NCI-H1105 (cell line): ENCODE results near the gene NKX3-2.
A peak's percentile ranks its signal among the peaks of the same experiment; 100 is the strongest.
"Not testable (repeated sequence)": the region's sequence is repeated elsewhere in the genome, so short reads cannot be mapped to it uniquely, and the experiment has no call there.

Experiments used
- DNase-seq: peaks from one replicate; lab custom pipeline; 2025; lab: John Stamatoyannopoulos, UW

NKX3-2 gene

DNA sequence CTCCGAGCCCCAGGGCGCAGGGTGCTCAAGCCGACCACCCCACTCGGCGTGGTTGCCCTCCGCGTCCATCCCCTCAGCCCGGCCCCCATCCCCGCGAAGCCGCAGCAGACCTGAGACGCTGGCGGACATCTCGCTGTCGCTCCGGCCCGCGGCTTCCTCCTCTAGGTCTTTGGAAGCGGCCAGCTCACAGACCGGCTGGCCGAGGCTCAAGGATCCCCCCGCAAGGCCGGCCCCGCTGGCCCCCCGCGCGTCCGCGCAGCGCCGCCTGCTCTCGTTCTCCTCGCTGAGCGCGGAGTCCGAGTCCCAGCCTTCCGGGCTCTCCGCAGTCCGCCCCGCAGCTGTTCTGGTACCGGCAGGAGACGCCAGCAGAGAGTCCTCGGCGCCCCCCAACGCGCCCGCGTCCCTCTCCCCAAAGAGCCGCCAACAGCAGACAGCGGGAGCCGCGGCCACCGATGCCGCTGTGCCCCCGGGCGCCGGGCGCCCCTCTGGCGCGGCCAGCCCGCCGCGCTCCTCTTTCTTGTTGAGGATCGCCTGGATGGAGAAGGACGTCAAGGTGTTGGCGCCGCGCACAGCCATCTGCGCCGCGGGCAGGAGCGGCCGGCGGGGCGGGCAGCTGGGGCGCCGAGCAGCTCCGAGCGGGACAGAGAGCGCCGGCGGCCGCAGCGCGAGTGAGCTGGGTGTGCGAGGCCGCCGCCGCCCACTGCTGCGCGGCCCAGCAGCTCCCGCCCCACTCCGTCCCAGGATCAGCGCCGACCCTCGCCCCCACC is at the start of gene NKX3-2:
NKX3-2 (minus strand) TSS at position 670 of the 767 bp plus-strand sequence; CDS start at position 576, 94 bp downstream.
- DNase-seq, result no peak

DNA sequence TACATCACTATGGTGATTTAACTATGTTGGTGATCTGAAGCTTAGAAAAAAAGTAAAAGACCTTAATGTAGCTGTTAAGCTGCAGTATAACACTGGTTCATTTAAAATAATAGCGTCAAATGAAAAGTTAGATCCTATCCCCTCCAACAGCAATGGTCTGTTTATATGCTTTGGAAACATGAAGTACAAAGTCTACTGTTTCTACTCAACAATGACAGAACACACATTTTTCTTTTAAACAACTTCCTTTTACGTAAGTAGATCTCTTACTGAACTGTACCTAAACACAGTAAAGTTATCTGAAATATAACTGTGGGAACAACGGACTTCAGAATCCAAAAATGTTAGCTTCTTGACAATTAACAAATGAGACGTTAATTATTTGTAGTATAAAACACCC is 47.9 kb upstream of the NKX3-2 start:
- DNase-seq, result no peak

DNA sequence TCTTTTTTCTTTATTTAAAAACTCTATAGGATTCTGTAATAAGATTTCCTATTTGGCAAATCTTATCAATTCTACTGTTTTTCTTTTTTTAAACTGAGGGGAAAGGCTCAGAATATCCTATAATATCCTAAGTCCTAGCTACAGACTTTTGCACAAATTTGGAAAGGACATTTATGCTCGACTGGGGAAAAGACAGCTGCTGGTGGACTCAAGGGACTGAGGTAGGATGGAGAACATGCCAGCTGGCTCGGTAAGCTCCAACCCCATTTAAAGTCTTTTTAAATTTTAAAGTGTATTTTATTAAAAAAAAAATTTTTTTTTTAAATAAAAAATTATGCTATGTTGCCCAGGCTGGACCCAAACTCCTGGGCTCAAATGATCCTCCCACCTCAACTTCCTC is 46.5 kb upstream of the NKX3-2 start:
- DNase-seq, result no peak

DNA sequence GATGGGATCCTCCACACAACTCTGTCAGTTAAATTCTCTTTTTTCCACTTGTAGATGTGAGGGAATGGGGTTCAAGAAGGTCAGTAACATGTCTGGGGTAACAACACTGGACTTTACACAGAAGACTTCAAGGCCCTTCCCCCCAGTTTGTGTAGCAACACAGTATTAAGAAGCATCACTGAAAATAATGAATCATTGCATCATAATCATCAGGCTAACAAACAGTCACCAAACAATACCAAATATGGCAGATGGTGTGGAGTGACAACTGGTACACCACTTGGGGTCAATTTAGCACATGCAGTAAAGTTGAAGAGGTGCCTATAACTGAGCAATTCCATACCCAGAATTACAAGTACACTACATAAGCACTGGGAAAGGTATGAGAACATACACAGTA is 44.6 kb upstream of the NKX3-2 start:
- no peak for DNase-seq

DNA sequence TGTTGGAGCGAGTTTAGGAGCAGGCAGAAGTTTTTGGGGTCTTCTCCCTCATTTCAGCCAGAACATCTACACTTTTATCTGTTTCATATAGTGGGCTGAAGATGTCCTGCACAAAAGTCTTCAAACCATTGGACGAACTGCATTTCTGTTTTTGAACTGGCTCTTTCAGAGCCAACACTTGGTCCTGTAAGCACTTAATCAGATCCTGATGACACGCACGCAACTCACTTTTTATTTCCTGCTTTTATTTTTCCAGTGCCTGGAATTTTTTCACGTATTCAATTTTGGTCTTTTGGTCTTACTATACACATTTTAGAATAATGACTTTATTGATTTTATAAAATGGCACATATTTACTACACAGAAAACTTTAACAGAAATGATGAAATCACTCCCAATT is 40.2 kb upstream of the NKX3-2 start:
- DNase-seq, result no peak

DNA sequence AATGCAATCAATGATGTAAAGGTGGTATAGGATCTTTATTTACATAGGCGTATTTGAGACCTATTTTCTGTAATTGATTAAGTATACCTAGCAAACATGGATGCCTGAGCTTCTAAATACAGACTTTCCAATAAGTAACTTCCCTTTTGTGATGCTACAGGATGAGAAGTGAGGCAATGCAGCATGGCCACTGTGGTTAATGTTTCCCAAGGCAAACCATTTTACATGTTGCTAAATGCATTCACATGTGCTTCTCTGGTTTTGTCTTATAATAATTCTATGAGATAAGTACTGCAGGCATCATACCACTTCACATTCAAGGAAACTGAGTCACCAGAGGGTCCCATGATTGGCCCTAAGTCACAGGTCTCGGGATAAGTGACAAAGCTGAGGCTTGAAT is 35.7 kb upstream of the NKX3-2 start:
- DNase-seq, result no peak

DNA sequence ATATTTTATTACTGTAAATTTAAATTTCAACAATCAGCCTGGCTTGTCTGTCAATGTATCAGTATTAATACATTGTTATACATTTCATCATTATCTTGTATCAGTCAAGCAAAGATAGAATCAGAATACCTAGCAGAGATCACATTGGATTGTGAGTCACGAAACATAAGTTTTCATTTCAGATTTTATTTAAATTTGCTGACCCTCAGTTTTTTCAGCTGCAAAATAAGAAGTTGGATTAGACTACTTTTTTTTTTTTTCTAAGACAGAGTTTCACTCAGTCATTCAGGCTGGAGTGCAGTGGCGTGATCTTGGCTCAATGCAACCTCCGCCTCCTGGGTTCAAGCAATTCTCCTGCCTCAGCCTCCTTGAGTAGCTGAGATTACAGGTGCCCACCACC is 33.4 kb upstream of the NKX3-2 start:
- no peak for DNase-seq

DNA sequence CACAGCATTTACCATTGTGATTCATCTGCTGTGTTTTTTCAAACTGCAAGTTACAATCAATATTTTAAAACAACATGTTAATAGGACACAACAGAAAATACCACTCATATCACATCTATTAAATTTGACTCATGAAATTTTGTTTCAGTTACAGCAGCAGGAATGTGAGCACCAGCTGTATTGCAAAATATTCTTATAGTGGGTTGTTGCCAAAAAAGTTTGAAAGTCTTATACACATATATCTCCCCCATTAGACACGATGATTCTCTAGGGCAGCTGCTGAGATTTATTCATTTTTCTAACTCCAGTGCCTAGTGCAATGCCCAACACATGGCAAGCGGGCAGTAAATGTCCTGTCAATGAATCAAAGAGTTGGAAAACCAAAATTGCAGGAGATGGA is 26.6 kb upstream of the NKX3-2 start:
- no peak for DNase-seq

DNA sequence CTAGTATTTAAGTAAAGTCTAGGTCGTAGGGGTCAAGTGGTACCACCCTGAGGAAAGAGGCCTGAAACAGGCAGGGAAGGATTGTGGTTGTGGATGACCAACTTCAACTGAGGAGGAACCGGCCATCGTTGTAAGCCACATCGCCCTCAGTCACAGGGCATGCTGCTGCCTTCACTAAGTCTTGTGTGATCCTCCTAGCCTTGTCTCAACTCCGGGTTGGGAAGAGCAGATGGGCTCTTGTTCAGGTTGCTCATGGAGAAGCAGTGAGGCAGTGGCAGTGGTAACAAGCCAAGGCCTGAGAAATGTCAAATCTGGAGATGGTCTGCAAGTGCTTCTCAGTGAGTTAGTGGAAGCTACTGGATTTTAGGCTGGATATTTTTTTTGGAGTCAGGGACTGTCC is 22.8 kb upstream of the NKX3-2 start:
- DNase-seq, result no peak

DNA sequence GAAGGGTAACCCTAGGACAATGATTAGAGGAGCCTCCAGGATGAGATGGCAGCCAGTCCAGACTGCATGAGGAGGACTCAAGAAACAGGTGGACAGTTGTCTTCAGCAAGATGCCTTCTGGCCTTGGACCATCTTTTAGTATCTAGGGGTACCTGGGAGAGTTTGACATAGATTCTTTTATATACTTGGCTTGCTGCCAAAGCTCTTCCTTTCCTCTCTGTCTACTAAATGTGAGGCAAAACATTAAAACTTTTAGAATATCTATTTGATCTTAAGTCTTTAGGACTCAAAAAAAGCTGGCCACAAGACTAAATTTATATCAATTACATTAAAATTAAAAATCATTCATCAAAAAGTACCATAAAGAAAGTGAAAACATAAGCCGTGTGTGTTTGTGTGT is 18.6 kb upstream of the NKX3-2 start:
- no peak for DNase-seq

DNA sequence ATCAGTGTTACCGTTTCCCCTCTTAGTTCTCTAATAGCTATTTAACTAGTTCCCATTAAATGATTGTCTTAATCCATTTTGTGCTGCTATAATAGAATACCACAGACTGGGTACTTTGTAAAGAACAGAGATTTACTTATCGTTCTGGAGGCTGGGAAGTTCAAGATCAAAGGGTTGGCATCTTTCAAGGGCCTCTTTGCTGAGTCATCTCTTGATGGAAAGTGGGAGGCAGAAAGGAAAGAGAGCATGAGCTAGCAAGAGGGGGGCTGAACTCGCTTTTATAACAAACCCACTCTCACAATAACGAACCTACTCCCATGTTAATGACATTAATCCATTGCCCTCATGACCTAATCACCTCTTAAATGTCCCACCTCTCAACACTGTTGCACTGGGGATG is 17.4 kb upstream of the NKX3-2 start:
- DNase-seq, result no peak

DNA sequence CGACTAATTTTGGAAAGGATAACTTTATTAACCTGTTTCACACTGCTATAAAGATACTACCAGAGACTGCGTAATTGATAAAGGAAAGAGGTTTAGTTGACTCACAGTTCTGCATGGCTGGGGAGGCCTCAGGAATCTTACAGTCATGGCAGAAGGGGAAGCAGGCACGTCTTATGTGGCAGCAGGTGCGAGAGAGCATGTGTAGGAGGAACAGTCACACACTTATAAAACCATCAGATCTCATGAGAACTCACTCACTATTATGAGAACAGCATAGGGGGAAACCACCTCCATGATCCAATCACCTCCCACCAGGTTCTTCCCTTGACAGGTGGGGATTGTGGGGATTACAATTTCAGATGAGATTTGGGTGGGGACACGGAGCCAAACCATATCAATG is 15.8 kb upstream of the NKX3-2 start:
- DNase-seq, result not testable (repeated sequence)

DNA sequence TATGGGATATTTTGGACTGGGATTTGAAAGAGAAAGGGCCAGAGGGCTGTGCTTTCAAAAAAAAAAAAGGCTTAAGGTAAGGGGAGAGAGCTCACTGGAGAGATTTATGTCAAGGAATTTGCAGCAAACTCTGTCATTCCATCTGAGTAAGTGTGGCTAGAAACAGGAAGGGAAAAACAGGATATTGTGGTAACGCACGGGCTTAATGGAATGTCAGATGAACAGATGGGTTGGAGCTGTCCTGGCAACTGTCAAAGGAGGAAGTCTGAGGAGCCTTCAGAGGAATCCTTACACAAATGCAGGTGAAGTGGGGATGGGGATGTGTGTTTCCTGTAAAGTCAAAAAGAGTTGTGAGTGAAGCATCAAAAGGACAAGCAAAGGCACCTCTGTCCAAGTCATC is 15.1 kb upstream of the NKX3-2 start:
- DNase-seq, result no peak

DNA sequence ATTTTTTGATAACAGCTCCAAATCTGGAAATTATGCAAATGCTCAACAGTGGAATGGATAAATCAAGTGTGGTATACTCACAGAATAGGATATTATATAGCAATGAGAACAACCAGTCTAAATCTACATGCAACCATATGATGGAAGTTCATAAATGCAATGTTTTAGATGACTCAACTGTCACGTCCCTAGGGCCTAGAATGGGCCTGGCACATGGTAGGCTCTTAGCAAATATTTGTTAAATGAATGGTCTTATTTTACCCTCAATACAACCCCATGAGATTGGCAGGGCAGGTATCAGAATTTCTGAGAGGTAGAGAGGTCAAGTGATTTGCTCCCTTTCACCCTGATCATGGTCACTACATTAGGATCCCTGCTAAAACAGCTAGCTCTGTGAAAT is 14.6 kb upstream of the NKX3-2 start:
- DNase-seq, result no peak

DNA sequence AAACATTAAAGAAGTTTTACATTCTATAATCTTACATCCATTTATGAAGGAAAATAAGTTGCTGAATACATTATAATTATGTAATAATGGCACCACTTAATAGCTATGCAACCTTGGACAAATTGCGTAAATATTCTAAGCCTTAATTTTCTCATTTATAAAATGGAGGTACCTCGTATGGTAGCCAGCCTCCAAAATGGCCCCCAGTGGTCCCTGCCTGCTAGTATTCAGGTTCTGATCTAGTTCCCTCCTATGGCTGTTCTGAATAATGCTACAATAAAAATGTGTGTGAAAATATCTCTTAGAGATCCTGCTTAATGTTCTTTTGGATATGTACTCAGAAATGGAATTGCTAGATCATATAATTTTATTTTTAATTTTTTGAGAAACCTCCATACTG is 11.0 kb upstream of the NKX3-2 start:
- no peak for DNase-seq

DNA sequence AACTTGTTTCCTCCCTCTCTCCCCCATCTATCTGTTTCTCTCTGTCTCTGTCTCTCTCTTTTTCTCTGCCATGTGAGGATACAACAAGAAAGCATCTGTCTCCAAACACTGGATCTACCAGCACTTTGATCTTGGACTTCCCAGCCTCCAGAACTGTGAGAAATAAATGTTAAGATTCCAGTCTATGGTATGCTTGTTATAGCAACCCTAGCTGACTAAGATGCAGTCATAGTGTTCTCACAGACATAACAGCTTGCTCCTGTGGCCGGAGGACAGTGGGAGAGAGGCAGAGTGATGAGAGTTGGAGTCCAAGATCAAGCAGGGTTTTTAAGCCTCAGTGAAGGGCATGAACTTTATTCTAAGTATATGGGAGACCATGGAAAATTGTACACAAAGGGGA is 8.8 kb upstream of the NKX3-2 start:
- DNase-seq, result no peak

DNA sequence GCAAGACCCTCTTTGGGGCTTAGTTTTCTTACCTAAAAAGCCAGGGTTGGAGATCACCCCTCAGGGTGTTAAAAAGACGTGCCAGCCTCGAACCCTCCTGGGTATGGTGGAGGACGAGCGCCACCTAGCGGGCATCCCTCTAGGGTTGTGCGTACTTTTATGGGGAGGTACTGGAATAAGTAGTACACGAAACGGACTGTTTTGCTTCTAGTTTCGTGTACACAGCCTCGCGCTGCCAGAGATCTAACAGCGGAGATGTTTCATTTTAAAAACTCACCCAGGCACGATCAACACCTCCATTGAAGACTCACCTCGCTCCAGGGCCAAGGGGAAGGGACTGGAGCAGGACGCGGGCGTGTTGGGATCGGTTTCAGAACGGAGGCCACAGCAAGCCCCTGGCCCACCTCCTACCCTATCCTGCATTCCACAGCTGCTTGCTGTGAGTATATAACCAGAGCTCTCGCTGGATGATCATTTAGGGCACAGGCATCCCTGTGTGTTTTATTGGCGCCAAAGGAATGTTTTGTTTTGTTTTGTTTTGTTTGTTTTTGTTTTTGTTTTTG is 4.8 kb upstream of the NKX3-2 start:
- peak; percentile 41 for DNase-seq

DNA sequence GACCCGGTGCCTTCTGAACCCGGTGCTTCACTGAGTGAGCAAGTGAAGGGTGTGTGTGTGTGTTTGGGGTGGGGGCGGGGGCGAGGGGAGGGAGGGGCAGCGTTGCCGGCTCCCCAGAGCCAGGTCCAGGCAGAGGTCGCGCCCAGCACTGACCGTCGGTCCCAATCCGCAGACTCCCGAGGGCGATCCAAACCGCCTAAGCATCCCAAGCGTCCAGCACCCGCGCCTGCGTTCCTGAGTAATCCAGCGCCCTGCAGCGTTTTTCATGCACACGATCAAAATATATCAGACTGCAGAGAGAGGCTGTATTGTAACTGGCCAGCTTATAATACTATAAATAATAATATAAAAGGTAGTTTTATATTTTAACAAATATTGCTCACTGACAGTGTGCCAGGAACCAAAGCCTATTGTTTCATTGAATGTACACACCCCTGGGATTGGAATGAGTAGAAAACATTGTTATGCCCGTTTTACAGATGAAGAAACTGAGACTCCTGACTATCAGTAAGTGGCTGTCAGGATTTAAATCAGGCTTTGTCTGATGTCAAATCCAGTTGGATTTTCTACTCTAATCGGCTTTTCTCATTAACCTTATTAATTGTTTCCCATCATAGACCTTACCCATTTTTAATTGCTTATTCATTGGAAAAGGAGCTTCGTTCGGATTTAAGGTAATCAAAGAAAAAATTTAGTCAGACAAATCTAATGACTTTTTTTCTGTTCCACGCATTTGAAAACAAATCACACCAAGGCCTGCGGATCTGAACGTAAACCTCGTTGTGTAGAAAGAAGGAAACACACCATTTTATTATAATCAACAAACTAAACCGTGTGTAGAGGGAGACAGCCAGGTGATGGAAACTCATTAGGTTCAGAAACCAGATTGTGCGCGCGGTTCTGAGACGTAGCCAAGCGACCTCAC is 4.0 kb upstream of the NKX3-2 start:
- DNase-seq, result no peak

DNA sequence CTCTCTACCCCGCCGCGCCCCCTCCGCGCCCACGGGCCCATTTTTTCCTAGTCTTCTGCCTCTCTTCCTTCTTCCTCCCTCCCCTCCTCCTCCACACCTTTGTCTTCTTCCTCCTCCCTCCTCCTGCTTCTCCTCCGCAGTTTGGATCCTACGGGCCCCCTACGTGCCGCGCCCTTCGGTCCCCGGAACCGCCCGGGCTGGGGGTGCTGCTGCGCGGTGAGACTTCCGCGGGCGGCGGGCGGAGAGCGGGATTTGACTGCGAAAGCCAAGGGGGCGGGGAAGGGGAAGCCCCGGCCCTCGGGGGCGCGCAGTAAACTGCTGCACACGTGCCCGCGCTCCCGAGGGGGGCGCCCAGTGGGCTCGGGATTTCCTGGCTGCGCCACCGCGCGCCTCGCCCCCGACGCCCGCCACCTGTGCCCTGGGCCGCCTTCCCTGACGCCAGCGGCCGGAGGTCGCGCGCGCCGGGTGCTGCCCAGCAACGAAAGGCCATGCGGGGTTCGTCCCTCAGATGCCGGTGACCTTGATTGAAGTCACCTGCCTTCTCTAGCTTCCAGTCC is 3.3 kb upstream of the NKX3-2 start:
- no peak for DNase-seq

DNA sequence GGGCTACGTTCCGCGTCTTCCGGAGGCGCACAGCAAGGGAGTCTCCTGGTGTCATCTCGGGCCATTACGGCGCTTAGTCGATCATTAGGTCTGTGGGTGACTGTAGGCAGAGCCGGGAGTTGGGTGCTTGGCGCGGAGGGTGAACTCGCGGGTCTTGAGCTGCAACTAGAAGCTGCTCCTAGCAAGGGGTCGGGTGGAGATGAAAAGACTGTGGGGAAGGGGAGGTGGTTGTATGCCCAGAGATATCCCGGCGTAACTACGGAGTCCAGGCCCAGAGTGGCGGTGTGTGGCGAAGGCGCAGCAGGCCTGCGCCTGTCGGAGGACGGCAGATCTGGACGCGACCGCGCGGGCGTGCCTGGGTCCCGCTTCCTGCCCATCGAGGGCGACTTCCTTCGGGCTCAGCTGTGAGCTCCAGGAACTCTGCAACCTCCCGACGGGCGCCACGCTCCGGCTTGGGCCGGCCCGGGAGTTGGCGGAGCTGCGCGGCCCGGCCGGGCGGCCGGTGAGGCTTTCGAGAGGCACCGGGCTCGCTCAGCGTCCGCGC is 2.7 kb upstream of the NKX3-2 start:
- DNase-seq, result no peak

DNA sequence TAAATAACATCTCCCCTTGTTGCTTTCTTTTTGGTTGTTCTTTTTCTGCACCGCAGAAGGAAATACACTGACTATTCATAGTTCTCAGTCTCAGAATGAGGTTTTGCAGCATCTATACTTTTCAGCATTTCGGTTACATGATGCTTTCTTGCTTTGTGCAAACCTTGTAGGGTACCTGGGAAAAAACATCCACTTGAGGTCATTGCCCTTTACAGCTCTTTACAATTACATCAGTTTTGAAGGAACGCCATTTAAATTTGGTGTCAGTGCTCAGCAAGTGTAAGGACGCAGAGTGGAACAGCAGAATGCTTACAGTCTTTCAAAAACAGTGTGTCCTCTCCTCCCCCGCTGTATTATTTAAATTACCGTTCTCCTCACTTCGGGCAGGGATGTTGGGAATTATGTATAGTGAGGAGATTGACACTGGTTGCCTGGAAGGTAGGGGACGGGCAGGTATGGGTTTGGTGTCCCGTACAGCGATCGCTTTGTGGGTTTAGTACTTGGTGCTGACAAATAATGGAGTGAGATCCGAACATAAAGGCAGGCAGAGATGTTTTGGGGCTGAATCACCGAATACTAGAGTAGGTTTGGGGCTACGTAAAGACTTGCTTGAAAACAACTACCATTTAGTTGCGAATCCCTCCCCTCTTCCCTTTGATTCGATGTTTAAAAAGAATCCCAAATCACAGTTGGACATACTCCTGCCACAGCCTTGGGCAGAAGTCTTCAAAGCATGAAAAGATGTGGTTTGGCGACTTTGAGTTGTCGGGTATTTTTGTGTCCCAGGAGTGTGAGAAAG is 2.0 kb upstream of the NKX3-2 start:
- no peak for DNase-seq

DNA sequence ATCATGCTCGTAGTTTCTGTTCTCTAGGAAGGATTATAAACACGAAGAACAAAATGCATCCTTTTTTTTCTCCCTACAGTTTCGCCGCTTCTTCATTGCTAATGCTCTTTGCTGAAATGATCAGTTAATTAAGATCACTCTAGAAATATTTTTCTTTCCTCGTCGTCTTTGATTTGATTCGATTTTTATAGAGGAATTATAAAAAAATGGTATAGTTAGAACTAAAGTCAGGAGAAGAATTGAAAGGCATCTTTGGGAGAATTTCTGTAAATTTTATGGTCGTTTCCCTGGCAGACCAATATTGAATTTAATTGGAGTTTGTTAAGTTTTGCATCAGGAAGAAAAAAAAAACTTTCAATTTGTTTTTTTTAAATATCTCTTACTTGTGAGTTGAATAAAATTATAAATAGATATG is 1.1 kb upstream of the NKX3-2 start:
- DNase-seq, result no peak
